ENCODE data around the gene WNT5A.
"Not testable (repeated sequence)": the region's sequence is repeated elsewhere in the genome, so short reads cannot be mapped to it uniquely, and the experiment has no call there.

Gene WNT5A

DNA sequence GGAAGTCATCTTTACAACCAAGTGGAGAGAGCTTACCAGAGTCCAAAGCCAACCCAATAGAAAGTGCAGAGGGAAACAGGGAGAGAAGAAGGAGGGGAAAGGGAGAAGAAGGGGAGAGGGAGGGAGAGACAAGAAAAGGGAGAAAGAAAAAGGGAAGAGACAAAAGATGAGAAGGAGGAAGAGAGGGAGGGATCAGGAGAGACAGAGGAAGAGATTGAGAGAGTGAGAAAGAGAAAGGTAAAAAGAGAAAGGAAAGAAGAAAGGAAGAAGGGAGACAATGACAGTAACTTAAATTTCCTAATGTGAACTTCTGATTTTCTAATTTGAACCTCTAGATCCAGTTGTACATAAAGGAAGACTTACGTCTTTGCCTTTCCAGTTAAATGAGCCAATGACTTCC lies 20.7 kb upstream of the WNT5A start:
- no peak for DNase-seq (ENCODE audit: low read depth, low spot score)

DNA sequence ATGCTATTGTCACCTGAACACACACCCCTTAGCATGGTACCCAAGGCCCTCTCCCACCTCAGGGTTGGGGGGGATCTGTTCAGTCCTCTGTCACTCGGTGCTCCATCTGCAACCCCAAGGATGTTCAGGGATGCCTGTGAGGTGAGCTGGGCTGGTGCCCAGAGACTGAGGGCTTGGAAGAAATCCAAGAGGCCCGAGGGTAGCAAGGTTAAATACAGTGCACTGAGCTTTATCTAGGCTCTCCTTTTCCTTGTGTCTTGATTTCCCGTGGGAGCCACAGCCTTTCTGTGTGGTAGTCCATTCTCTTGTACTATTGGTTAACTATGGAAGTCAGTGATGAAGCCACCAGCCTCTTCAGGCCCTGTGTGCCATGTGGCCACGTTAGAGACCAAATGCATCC lies 18.7 kb upstream of the WNT5A start:
- DNase-seq (ENCODE audit: low read depth, low spot score) = no peak

DNA sequence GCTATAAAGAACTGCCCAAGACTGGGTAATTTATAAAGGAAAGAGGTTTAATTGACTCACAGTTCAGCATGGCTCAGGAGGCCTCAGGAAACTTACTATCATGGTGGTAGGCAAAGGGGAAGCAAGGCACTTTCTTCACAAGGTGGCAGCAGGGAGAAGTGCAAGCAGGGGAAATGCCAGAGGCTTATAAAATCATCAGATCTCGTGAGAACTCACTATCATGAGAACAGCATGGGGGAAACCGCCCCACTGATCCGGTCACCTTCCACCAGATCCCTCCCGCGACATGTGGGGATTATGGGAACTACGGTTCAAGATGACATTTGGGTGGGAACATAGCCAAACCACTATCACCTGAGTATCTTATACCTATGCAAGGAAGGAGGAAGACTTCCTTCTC lies 18.0 kb upstream of the WNT5A start:
- not testable (repeated sequence) for DNase-seq (ENCODE audit: low read depth, low spot score)

DNA sequence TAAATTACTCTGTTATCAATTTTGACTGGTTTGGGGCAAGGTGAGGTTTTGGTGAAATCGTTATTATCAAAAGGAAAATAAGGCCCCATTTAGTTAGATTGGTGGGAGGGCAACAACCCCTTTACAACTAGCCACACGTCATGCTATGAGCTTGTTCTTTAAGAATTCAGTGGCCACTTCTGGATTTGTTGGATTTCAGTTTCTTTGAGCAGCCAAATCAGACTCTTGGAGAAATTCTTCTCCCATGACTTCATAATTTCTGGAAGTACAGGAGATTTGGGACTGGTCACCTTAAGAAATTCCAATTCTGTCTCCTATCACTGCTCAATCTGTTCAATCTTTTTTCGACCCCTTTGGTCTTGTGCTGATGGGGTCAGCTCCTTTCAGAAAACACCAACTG lies 14.8 kb upstream of the WNT5A start:
- DNase-seq (ENCODE audit: low read depth, low spot score) = no peak

- no peak for DNase-seq (ENCODE audit: low read depth, low spot score)
These were observed 13.6 kb upstream of the WNT5A start for GRCh38 chr3:55500555-55501330.

DNA sequence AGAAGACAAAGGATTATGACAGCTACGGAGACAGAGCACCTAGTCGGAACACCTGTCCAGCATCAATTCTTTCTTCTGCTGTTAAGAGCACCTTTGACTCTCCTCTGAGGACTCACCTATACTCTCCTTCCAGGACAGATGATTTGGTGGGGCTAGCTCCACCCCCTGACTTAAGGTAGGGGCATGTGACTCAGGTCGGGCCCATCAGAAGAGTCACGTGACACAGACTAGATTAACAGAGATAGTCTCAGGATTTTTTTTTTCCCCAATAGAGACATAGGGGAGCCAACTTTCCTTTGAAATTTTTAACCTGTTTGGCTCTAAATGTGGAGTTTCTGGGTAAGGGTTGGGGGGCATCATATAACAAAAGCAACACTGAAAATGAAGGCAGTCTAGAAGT lies 11.4 kb upstream of the WNT5A start:
- no peak for DNase-seq (ENCODE audit: low read depth, low spot score)

GRCh38 chr3:55497250-55497649 lies 10.1 kb upstream of the WNT5A start:
- DNase-seq (ENCODE audit: low read depth, low spot score) = no peak

DNA sequence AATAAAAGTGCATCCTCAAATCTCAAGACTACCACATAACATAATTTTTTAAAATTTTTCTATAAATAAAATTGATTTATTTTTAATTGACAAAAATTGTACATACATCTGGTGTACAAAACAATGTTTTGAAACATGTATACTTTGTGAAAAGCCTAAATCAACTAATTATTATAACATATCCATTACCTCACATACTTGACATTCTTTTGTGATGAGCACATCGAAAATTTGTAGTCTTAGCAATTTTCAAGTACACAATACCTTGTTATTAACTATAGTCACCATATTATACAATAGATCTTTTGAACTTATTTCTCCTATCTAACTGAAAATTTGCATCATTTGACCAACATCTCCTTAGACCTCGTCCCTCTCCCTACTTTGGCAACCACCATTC lies 7.9 kb upstream of the WNT5A start:
- no peak for DNase-seq (ENCODE audit: low read depth, low spot score)

GRCh38 chr3:55492976-55493375 lies 5.9 kb upstream of the WNT5A start:
- DNase-seq (ENCODE audit: low read depth, low spot score) = no peak

GRCh38 chr3:55491296-55491816 lies 4.2 kb upstream of the WNT5A start:
- no peak for DNase-seq (ENCODE audit: low read depth, low spot score)

- no peak for DNase-seq (ENCODE audit: low read depth, low spot score)
These were observed 3.3 kb upstream of the WNT5A start for GRCh38 chr3:55490276-55490913.

DNA sequence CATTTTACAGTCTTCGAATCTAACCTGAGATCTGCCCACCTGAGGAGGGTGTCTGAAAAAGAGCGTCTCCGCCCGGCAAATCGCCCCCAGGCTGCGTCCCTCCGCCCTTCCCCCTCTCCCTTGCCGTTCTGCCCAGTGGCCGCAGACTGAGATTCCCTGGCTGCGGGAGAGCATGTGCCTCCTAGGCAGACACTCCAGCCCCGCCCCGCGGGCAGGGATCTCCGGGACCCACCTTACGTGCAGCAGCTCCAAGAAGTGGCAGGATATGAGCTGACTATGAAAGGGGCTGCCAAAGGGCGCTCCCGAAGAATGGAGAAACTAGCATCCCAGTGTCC lies 2.7 kb upstream of the WNT5A start:
- no peak for DNase-seq (ENCODE audit: low read depth, low spot score)

DNA sequence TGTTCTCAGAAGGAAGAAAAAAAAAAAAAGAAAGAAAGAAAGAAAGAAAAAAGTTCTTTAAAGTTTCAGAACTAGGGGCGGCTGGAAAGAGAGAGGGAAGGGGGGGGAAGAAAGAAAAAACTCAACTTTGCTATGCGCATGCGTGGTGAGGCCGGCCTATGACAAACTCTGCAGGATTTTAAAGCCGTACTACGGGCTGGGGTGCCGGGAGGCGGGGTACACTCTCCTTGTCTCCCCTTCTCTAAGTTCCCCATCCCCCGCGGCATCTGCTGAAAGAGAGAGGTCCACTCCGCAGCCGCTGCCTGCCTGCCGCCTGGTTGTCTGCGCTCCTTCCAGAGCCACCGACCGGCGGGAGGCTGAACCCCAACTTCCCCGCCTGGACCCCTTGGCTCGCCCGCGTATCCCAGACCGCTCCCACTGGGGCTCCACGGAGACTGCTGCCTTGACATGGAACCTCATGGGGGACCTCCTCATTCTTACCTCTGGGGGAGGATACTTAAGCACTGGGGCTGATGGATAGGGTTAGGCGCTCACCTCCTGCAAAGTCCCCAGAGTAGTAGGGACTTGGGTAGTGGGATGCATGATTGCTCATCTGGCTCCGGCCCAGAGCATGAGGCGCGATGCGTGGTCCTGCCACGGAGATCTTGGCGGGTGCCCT lies 1.4 kb upstream of the WNT5A start:
- no peak for DNase-seq (ENCODE audit: low read depth, low spot score)

DNA sequence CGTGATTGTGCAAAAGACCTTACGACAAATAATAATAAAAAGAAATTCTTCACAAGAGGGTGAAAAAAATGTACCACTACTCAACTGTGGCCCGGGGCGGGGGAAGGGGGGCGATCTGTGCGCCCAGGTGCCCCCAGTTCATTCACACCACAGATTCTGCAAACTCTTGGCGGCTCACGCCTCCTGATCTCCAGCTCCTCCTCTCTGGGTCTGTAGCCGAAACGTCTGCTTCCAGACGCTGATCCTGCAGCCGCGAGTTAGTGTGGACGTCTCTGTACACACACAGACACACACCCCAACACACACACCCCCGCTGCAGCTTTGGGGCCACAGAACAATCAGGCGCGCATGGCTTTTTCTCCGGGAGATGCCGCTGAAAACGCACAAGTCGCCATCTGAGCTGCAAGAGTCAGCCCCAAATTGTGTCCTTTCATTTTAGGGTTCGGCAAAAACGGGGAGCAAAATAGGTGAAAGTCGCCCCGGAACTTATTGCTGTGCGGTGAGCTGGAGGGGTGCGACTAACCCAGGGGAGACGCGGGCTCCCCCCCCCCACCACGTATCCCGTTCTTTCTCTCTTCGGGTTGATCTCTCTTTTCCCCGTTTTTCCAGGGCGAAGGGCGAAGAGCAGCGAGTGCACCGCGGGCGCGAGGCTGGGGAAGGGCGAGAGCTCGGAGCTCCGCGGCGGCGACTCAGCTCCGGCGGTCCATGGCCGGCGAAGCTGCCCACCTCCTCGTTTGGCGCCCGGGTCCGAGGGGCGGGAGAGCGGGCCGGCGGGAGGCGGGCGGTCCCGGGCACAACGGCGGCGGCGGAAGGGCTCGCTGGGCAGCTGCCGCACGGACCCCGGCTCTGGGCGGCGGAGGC lies 505 bp upstream of the WNT5A start:
- no peak for DNase-seq (ENCODE audit: low read depth, low spot score)

- no peak for DNase-seq (ENCODE audit: low read depth, low spot score)
These were observed 827 bp downstream of the WNT5A start for GRCh38 chr3:55486101-55486856.

DNA sequence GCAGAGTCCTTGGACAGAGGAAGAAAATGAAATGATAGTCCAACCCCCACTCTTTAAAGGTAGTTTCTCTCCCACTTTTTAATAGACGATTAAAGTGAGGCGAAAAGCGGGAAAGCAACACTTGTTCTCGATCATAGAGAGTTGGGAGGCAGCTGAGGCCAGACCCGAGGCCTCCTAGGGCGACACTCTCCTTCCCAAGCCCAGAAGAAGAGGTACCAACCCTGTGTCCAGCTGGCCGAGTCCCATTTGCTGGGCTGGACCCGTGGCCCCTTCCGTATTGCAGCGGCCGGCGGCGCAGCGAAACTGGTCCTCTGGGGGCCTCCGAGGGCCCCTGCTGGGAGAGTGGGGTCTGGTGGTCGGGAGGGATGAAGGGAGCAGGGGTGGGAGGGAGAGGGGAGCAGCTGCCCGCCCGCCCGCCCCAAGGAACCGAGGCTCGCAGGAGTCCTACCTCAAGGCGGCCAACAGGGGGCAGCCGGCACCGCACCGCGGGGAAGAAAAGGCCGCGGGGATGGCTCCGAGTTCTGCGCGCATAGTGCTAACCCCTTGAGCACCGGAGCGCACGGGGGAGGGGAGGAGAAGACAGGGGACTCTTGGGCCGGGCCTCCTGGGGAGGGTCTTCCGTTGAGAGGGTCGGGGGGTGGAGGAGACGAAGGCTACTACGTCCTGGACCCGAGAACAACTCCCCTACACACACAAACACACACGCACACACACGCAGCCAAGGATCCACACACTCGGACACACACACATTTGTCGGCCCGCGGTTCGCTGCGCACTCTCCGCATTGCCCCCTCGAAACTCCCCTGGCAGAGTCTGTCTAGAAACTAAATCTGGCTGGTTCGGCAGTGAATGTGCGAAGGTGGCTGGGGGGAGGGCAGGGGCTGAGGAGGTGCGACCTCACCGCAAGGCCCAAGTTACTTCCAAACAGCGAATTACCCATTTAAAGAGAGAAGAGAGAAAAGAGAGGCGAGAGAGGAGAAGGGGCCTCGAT lies 2.0 kb downstream of the WNT5A start:
- no peak for DNase-seq (ENCODE audit: low read depth, low spot score)

DNA sequence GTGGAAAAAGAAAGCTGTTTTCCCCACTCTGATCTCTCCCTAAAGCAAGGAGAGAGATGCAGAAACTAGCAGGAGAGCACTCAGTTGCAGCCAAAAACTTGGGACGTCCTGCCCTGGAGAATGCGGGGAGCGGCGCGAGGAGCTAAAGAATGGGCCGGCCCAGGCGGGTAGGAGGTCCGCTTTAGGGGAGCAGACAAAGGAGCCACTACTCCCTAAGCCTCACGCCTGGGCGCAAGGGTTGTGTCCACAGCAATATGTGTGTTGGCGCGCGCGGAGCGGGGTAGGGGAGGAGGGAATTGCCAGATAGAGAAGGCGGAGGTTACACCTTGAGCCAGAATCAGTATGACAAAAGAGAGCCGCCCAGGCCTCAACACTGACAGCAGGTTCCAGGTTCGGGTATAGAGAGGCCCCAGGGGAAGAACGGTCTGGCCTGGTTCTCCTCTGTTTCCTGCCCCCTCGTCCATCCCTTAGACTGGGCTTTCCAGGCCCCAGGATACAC lies 2.9 kb downstream of the WNT5A start:
- no peak for DNase-seq (ENCODE audit: low read depth, low spot score)

DNA sequence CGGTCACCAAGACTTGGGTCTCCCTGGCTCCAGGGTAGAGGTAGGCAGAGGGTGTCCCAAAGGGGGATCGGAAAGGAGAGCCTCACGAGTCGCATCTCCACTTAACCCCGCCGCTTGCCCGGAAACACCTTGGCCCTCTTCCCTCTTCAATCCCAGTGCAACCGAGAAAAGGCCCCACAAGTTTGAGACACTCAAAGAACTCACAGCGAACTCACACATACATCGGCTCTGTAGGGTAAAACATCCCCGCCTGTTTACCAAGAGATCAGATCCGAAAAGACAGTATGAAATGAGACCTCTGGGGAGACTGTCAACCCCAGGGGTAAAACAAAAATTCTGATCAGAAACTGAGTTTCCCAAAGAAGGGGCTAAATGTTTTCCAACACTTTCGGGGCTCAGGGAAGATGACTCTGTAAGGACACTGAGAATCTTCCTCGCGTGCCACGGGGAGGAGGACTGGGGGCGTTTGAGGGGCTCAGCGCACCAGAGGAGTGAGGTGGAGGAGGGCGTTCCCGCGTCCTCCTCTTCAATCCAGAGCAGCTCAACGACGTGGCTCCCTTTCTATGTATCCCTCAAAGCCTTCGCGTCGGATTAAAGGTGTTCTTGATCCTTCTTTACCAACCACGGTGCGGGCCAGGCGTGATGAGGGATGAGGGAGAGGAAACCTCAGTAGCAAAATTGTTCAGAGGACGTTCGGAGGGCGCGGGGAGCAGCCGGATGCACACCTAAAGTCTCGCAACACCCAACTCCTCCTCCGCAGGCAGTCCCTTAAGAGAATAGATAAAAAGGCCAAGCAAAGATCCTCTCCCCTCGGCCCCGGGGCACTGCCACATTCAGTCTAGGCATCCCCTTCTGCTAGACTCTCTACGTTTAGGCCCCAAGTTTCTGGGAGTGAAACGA lies 3.7 kb downstream of the WNT5A start:
- DNase-seq (ENCODE audit: low read depth, low spot score) = no peak
